ENCODE results near the gene CDKL5.

DNA sequence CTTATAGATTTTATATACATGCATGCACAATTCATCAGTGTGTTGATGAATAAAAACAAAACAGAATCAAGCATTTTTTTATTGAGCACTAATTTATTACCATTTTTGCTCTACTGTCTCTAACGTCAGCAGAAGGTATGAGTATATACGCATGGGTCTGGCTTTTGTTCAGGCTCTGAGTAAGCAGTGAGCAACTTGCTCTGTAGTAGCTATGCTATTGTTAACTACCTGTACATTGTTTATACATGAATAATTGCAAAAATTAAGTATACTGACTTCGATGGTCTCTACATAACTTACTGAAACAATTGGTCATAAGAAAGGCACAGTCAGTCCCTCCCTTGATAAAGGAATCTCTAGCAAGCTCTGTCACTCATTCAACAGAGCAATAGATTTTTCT, 123.6 kb downstream of the CDKL5 start:
- TF ChIP-seq SMC3 (IDR thresholded peaks at IDR 0.05): no peak
- TF ChIP-seq ZSCAN20 (CRISPR knock-in tag; IDR thresholded peaks at IDR 0.05): no peak
- TF ChIP-seq, protein P1, sequence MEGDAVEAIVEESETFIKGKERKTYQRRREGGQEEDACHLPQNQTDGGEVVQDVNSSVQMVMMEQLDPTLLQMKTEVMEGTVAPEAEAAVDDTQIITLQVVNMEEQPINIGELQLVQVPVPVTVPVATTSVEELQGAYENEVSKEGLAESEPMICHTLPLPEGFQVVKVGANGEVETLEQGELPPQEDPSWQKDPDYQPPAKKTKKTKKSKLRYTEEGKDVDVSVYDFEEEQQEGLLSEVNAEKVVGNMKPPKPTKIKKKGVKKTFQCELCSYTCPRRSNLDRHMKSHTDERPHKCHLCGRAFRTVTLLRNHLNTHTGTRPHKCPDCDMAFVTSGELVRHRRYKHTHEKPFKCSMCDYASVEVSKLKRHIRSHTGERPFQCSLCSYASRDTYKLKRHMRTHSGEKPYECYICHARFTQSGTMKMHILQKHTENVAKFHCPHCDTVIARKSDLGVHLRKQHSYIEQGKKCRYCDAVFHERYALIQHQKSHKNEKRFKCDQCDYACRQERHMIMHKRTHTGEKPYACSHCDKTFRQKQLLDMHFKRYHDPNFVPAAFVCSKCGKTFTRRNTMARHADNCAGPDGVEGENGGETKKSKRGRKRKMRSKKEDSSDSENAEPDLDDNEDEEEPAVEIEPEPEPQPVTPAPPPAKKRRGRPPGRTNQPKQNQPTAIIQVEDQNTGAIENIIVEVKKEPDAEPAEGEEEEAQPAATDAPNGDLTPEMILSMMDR (IDR thresholded peaks at IDR 0.05): no peak
- no peak for TF ChIP-seq RFX5 (IDR thresholded peaks at IDR 0.05)
- TF ChIP-seq, protein P2, sequence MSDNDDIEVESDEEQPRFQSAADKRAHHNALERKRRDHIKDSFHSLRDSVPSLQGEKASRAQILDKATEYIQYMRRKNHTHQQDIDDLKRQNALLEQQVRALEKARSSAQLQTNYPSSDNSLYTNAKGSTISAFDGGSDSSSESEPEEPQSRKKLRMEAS (IDR thresholded peaks at IDR 0.05): no peak

Data from A549 (cell line).